Activated effector memory CD4-positive, alpha-beta T cell treated with Interleukin-2 at 50 U/mL for 16 hours (primary cell): Measurements from ENCODE around the gene ARHGDIG.
"Not testable (repeated sequence)": the region's sequence is repeated elsewhere in the genome, so short reads cannot be mapped to it uniquely, and the experiment has no call there.

Experiments used
- DNase-seq: peaks from one replicate; pipeline ENCODE4 v3.0.0-alpha.2; 2020

The ARHGDIG gene

DNA sequence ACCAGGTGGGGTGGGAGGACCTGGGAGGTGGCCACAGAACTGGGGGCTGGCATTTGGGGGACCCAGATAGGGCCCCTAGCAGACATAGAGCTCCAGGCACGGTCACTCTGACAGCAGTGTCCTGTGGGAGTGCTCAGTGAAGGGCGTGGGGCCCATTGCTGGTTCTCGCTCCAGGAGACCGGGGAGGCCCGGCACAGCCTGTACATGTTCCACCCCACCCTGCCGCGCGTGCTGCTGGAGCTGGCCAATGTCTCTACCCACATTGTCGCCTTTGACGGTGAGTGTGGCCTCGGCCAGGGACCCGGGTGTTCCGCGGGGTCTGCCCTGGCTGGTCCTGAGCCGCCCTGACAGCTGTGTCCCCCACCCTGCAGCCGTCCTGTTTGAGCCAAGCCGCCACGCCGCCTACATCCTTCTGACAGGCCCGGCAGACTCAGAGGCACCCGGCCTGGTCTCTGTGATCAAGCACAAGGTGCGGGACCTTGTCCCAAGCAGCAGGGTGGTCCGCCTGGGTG, 15.9 kb upstream of the ARHGDIG start:
- DNase-seq: no peak

DNA sequence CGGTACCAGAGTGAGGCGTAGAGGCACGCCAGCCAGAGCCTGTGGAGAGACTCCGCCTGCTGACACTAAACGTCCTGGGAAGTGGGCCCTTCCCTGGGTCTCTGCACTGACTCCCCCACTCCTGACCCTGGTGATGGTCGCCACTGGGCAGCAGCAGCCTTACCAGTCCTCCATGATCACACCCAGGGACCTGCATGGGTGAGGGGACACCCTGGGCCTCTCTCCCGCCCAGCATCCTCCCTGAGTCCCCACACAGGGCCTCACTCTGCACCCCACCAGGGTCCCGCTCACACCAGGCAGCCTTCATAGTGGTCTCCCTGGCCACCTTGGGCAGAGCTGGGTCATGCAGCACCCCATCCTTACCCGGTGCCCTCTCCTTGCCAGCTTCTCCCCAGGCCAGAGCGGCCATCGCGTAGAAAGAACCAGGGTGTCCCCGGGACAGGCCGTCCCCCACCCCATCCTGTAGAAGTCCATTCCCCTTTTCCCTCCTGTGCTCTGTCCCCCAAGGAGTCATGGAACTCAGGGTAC, 15.3 kb upstream of the ARHGDIG start:
- DNase-seq: no peak

DNA sequence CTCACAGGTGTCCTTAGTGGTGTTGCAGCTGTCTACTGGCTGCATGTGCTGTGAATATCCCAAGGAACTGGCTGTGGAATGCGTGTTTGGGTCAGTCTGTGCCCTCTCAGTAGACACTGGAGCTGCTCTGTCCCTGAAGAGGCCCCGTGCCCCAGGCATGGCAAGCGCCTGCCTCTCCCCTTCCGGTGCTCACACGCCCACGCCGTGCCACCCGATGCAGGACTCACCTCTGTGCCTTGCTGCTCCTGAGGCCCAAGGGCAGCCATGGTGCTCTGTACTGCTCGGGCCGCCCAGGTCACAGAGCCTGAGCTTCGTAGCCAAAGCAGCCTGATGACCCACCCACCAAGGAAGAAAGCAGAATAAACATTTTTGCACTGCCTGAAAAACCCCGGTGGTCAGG, 14.7 kb upstream of the ARHGDIG start:
- no peak for DNase-seq

DNA sequence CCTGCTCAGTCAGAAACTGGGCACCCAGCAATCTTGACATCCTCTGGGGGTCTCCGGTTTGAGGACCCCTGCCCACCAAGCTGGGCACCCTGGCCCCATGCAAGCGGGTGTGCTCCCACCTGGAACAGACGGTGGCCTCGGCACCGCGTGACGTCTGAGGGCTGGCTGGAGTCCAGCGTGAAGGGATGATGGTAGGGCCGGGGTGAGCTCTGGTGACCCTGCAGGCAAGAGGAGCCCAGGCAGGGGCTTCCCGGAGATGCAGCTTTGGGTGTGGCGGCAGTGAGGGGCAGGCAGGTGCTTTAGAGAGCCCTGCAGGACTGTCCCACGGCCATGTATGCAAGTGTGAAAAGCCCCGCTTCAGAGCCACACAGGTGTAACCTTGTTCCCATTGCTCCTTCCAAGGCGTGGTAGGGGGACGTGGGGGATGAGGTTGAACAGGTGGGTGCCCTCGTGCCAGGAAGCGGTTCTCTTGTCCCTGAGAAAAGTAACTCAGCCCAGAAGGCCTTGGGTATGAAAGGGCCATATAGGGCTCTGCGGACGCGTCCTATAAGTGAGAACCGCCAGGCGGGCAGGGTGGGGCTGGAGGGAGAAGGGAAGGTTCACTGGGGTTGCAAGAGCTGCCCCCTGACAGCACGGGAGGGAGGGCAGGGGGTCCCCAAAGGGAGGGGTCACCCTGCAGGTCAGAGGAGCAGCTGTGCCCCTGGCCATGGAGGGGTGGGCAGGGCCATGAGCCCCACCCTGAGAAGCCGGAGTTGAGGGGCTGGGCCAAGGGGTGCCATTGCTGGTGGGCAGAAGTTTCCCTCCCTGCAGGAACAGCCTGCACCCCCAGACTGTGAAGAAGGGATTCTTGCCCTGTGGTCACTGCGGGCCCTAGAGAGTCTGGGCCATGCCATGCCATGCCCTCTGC, 13.9 kb upstream of the ARHGDIG start:
- no peak for DNase-seq

DNA sequence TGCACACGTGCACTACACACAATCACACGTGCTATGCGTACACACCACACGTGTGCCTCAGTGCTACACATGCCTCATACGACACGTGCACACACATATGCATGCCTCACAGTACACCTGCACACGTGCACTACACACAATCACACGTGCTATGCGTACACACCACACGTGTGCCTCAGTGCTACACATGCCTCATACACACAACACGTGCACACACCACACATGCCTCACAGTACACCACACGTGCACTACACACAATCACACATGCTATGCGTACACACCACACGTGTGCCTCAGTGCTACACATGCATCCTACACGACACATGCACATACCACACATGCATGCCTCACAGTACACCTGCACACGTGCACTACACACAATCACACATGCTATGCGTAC, 12.8 kb upstream of the ARHGDIG start:
- not testable (repeated sequence) for DNase-seq

DNA sequence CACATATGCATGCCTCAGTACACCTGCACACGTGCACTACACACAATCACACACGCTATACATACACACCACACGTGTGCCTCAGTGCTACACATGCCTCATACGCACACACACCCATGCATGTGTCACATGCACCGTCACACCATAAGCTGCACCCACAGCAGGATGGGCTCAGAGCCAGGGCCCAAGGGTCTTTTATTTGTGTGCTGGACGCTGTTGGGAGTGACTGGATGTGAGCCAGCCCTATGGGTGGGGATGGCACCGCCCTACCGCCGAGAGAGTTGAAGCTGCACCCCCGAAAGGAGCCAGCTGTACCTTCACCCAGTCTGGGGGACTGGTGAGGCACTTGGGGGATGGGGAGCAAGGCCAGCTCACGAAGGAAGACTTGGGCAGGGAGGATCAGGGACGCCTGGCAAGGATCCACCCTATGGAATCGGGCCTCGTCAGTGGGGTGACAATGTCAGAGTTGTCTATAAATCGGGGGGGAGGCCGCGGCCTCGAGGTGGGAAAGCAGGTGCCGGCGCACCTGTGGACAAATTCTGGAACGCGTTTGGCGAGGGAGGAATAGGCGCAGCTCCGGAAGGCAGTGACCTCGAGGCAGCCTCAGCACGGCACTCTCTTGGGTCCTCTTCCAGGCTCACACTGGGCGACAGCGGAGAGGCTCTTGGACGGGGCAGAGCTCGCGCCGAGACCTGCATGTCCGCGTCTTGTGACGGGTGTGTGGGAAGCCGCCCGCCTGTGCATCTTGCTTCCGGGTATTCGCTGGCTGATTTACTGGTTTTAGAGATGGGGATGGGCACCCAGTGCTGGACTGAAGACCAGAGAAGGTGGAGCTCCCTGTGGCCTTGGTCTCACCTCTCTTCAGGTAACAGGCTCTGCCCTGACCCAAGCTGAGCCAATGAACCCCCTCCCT, 12.0 kb upstream of the ARHGDIG start:
- DNase-seq: no peak

DNA sequence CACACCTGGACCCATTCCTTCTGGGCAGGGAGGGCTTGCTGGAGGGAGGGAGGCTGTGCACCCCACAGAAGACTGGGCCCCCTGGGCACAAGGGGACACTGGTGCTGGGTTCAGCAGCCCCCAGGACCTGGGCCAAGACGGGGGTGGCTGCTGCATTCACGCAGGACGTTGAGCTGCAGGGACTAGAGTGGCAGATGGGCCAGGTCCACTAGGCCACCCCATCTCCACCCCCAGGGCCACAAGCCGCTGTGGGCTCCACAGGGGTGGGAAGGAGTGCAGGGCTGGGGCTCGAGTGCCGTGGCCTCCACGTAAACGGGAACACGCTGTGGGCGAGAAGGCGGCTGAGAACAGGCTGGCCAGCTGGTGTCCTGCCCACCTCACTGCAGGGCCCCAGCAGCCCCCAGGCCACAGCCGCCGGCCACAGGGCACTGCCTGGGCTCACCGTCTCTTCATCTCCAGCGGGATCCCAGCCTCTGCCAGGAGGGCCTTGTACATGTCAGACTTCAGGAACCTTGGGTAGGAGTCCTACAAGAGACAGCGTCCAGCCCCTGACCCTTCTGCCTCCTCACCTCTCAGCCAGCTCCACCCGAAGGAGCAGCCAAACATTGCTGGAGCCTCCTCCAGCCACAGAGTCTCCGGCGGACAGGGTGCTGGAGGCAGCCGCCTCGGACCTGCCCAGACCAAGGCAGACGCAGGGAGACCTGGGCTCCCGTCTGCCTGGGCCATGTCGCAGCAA, 11.2 kb upstream of the ARHGDIG start:
- DNase-seq: no peak

DNA sequence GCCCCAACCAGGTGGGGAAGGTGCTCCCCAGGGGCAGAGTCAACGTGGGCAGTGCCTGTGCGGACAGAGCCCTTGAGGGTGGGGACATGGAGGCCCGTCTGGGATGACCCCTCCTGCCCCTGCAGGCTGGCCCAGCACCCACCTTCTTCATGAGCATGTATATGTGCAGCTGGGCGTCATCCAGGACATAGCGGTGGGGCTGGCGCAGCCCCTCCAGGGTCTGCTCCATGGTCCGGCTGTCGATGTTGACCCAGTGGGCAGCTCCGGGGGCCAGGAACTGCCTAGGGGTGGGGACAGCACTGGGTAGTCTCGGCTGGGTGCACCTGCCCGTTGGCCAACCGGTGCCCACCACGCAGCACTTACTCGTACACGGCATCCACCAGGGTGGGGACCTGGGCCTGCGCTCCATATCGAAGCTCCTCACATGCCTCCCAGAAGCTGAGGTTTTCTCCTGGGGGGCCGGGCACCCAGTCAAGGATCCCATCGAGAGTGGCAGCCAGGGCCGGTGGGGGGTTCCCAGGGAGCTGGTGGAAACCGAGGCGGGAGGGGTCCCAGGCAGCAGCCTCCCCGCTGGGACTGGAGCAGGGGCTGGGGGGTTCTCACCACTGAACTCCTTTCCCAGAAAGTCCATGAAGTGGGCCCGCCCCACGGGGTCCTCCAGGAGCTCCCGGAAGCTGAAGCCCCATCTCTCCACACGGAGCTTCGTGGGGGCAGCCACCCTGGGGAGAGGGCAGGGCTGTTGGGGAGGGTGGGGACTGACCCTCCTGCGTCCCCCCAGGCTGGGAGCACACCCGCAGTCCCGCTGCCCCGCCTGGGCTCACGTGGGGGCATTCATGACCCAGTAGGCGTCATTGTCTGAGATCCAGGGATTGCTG, 9.8 kb upstream of the ARHGDIG start:
- no peak for DNase-seq

DNA sequence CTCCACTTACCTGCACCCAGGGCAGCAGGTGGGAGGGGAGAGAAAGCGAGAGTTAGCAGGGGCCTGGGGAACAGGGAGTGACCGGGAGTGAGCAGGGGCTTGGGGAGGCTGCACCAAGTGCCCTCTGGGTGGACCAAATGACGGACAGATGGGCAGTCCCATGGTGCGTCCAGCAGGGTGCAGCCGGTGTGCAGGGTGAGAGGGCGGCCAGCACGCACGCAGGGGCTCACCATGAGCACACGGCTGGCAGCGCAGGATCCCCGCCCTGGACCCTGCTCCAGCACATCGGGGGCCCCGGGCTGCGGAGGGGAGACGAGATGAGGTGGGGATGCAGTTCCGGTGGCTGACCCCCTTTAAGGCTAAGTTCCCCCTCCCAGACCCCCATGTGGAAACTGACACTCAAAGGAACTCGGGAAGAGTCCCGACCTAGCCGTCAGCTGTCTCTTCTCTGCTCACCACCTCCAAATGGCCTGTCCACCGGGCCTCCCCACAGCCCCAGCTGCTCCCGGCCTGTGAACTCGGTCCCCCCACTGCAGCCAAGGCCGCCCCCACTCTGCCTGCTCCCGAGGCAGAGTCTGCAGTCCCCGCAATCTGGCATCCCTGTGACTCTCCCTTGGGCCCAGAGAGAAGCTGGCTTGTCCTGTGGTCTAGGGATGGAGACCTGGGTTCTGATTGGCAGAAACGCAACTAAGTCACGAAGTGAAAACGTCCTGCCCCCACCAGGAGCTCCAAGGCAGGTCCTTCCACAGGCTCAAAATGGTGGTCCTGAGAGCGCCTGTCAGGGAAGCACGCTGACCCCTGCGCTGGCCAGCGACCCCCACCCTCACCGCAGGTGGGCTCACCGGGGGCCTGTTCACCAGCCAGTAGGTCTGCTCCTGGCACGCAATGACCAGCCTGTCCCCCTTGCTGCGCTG, 7.5 kb upstream of the ARHGDIG start:
- DNase-seq: no peak

DNA sequence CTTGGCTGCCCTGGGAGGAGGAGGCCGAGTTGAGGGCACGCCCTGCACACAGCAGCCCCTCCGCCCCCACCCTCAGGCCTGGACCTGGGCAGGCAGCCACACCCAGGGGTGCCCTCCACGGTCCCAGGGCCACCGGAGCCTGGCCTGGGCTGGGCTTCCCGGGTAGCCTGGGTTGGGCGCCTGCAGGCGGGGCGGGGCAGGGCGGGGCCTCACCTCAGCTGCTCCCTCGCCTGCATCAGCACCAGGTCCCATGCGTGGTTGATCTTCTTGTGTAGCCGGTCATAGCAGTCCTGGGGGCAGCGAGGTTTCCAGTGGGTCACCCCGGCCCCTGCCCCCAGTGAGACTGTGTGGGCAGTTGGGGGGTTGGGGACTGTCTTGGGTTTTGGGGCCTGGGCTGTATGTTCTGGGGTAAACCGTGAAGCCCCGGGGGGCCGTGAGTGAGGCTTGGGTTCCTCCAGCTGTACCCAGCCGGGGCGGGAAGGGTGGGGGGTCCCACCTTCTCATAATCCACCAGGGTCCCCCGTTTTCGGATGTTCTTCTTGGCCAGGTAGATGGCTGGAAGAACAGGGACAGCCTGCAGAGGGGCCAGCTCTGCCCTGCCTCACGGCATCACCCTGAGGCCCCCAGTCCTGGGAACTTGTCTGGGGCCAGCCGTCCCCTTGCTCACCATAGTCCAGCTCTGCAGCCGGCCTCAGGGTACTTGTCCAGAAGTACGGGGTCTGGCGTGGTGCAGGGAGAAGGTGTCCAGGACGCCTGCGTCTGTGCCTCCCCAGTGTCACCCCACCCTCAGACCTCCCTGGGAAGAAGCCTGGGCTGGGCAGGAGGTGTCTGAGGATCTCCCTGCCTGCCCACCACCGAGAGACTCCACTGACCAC, 6.6 kb upstream of the ARHGDIG start:
- no peak for DNase-seq

DNA sequence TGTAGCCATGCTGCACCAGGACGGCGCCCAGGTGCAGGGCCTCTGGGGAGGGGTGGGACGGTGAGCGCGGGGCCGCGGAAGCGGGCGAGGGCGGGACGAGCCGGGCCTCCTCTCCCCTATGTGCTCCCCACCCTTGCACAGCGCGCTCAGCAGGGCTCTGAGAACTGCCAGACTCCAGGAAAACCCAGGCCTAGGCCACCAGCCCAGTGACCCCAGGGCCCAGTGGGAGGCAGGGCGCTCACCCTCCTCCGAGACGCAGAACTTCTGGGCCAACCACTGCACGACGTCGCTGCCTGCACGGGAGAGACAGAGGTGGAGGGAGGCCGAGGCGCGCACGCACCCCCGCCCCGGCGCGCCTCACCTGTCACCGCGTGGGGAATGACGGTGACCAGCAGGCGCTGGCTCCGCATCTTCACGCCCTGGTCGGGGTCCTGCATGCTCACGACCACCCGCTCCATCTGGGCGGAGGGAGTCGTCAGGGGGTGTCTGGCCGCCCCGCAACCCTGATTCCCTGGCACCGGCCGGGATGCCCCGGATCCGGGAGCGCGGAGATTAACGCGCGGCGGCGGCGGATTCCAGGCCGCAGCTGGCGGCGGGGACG, 5.2 kb upstream of the ARHGDIG start:
- no peak for DNase-seq

DNA sequence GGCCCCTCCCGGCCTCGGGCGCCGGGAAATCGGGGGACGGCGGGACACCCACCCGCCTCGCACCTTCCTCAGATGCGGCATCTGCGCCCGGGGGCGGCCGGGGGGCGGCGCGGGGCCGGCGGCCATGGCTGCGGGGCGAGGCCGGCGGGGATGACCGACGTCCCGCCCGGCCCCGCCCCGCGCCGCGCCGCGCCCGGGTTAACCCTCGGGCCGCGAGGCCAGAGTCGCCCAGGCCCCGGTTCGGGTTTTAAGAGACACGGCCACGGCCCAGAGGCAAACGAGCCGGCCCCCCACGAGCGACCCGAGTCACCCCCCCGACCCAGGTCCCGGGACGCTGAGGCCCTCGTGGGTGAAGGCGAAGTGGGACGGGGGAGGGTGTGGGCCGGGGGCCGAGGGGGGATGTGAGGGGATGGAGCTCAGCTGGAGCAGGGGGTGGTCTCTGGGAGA, 4.6 kb upstream of the ARHGDIG start, which contains the start of gene RGS11:
TSS of gene RGS11 (minus strand) at position 159 of the 447 bp plus-strand sequence. CDS start at position 126, 33 bp downstream.
- no peak for DNase-seq

DNA sequence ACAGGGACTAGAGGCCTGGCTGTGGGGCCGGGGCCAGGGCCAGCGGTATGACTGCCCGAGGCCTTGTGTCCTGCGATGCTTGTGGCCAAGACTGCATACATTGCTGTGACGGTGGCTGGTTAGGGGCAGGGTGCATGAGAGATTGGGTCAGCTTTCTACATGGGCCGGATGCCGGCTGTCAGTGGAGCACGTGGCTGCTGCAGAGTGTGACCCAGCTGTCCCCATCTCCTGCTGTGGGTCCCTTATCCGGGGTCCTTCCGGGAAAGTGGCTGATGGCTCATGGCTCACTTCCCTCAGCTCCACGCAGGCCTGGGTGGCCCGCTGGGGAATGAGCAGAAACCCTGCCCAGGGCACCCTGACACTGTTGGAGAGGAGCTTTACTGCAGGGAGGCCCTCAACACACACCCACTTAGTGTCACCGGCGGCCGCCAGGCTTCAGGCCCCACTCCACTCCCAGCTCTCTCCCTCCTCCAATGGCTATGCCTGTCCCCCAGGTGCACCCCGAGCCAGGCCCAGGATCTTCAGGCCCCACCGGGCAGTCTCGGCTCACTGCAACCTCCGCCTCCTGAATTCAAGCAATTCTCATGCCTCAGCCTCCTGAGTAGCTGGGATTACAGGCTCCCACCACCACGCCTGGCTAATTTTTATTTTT, 3.8 kb upstream of the ARHGDIG start:
- DNase-seq: no peak

DNA sequence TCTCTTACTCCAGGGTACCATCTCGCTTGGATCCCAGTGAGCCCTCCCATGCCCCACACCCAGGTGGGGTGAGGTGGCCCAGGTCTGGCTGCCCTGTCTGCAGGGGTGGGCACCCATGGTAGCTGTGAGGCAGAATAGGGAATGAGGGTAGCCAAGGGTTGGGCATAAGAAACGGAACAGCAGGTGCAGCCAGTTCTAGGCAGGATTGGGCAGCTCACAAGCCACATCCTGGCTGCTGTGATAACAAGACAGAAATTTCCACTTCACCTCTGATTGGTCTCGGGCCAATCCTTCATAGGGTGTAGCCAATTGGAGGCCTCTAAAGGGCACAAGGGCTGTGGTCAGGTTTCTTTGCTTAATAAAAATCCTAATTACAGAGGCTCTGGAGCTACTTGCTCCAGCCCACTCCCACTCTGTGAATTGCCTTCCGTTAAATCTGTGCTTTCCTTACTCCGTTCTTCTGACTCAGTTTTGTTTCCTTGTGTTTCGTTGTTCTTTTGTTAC, 1.5 kb upstream of the ARHGDIG start:
- peak; percentile 9 for DNase-seq

DNA sequence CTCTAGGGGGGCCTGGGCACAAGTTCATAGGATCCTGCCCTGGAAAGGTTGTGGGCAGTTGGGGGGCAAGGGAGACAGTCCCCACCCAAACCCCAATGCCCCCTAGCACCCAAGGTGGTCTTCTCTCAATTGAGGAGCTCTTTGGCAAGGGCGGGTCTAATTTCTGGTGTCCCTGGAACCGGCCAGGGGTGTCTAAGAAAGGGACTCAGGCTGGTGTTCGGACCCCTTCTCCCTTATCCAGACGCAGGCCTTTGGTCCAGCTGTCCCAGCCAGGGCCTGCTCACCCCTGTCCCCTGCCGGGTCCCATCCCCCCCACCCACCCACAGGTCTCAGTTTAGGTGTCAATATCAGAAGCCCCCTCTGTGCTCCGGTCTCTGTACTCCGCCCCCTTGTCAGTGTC, 860 bp upstream of the ARHGDIG start:
- DNase-seq: no peak

DNA sequence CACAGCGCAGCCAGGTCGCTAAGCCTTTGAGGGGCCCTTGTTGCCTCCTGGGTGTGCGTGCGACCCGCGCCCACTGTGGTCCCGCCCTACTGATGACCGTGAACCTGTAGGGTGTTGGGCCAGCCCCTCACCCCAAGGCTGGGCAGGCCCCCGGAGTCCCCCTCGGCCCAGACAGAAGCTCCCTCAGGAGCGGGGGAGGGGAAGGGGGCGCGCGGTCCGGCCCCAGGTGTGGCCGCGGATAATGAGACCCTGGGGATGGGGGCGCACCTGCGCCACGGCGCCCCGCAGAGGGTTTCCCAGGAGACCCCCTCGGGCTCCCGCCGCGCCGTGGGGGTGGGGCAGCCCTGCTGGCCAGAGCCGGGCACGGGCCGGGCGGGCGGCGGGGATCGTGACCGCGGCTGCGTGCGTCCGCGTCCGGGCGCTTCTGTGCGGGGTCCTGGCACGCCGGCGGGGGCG, 358 bp upstream of the ARHGDIG start:
- DNase-seq: no peak

DNA sequence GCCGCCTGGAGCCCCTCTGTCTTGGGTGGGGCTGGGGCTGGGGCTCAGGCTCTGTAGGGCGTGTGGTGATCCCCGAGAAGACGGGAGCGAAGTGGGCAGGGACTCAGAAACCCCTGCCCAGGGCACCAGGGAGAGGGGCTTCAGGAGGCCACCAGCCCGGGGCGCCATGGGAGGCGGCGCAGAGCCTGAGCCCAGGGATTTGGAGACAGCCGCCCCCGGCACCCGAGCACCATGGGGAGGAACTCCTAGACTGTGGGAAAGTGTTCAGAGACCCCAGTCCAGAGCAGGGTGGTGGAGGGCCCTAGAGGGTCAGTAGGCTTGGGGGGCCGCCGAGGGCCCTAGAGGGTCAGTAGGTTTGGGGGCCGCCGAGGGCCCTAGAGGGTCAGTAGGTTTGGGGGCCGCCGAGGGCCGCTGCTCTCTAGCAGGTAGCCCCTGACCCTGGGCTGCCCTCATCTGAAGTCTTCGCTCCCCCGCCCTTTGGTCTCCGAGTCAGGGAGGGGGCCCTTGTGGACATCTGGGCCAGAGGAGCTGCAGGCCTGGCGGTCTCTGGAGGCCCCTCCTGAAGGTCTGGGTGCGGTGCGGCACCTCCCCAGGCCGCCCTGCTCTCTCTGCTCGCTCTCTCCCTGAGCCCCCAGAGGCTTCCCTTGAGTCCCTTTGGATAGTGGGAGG, 734 bp downstream of the ARHGDIG start:
- DNase-seq: no peak
